ENCODE results near the gene MYOCOS.

DNA sequence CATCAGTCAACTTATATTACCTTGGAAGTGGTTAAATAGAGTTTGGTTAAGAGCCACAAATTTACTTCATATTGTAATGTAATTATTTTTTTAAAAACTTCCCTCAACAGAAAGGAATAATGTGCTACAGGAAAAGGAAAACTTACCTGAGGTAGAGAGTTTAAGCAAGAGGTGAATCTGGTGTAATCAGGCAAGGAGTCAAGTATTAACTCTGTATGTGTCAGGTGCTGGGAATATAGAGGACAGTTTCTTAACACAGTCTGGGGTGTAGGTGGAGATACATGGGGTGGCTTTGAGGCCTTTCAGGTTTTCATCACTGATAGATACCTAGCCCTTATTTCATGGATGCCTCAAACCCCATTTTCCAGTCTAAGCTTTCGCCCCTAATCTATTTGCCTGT lies 25.9 kb upstream of the MYOCOS start:
- TF ChIP-seq FOXM1 (IDR thresholded peaks at IDR 0.05; ENCODE audit: borderline replicate concordance, low read depth) (no peak), TAF1 (IDR thresholded peaks at IDR 0.05; ENCODE audit: low read depth) (no peak), EP300 (IDR thresholded peaks at IDR 0.05; ENCODE audit: borderline replicate concordance) (no peak), EGR1 (IDR thresholded peaks at IDR 0.05) (no peak), RAD21 (IDR thresholded peaks at IDR 0.05; ENCODE audit: low read depth) (no peak), CEBPB (IDR thresholded peaks at IDR 0.05) (no peak), CREB1 (IDR thresholded peaks at IDR 0.05; ENCODE audit: low read depth) (no peak), ZBTB7A (IDR thresholded peaks at IDR 0.05; ENCODE audit: low read depth) (no peak), NFIC (IDR thresholded peaks at IDR 0.05) (no peak)
- TF ChIP-seq, protein P1, sequence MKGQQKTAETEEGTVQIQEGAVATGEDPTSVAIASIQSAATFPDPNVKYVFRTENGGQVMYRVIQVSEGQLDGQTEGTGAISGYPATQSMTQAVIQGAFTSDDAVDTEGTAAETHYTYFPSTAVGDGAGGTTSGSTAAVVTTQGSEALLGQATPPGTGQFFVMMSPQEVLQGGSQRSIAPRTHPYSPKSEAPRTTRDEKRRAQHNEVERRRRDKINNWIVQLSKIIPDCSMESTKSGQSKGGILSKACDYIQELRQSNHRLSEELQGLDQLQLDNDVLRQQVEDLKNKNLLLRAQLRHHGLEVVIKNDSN (IDR thresholded peaks at IDR 0.05): no peak
